ENCODE data around the gene COX4I1. TPM values are rescaled to one million over a fixed set of nuclear protein-coding genes. Genes with fewer than 3 reads are reported as not detected.
A peak's percentile ranks its signal among the peaks of the same experiment; 100 is the strongest.

The COX4I1 gene
- total and polyA plus RNA-seq, 2 donors (not counting 1 experiment from before 2014, with no cell fraction given): 759 to 813 TPM

GRCh38 chr16:85853547-85854545 is 54.4 kb downstream of the COX4I1 start:
- H2AFZ ChIP-seq (ENCODE audit: insufficient read depth, low read depth, low read length, poor library complexity, severe bottlenecking): no peak overlapping the region
- H3K27me3 ChIP-seq (replicated peaks in 1 of 4; ENCODE audit: control extremely low read depth in 1 of 4, control insufficient read depth in 3 of 4, insufficient read depth in 4 of 4, low read length in 3 of 4): no peaks in the 10 kb centered on the region
- no peaks in the 10 kb centered on the region for H3K9me3 Mint-ChIP-seq (ENCODE audit: insufficient read depth)
- no peaks in the 10 kb centered on the region for H3K36me3 ChIP-seq (replicated peaks in 1 of 2; ENCODE audit: control extremely low read depth in 1 of 2, control insufficient read depth in 1 of 2, extremely low read depth in 1 of 2, insufficient read depth in 2 of 2, low read length in 1 of 2)
- intact Hi-C loops (cut with micrococcal nuclease): loop anchor here (2.0 kb wide), 1 partner anchor 13 kb away; no protein-coding TSS in a partner anchor
- DNase-seq (no peak), ATAC-seq (ENCODE audit: low read depth) (peak; percentile 14)
- ChIA-PET CTCF (interaction anchor here (0.8 to 2.9 kb wide), 6 partner anchors 8 to 40 kb away, joined by 3 to 12 read pairs (median 6); no protein-coding TSS in a partner anchor), POLR2A (no interaction called here)
- H3K4me3 ChIP-seq (ENCODE audit: control extremely low read depth in 1 of 5, extremely low read depth in 1 of 5, insufficient read depth in 1 of 5, low read depth in 2 of 5, low read length in 4 of 5): no peak overlapping the region
- TF ChIP-seq EZH2 (IDR thresholded peaks at IDR 0.05; ENCODE audit: borderline replicate concordance, insufficient read depth, low read depth, low read length, poor library complexity, severe bottlenecking) (no peak), CTCF (IDR thresholded peaks at IDR 0.05) (no peak)
- no peak overlapping the region for H3K9ac ChIP-seq (ENCODE audit: low read length)
- H3K79me2 ChIP-seq (ENCODE audit: control insufficient read depth, insufficient read depth, low read length): no peaks in the 10 kb centered on the region
- 59% methylated on average over 14 of the region's 16 CpGs for WGBS (ENCODE audit: insufficient coverage)
- H3K4me2 ChIP-seq (replicated peaks; ENCODE audit: low read depth, low read length, poor library complexity, severe bottlenecking): peak overlapping the region; percentile 29
- H4K20me1 ChIP-seq (ENCODE audit: control insufficient read depth, insufficient read depth, low read length, poor library complexity, severe bottlenecking): no peaks in the 10 kb centered on the region
- peaks cover 31% of the 10 kb centered on the region for H3K4me1 Mint-ChIP-seq
- no peaks in the 10 kb centered on the region for H3K27me3 Mint-ChIP-seq
- H3K9me3 ChIP-seq (ENCODE audit: control extremely low read depth in 1 of 3, control insufficient read depth in 2 of 3, insufficient read depth in 1 of 3, low read length in 2 of 3): no peaks in the 10 kb centered on the region
- H3K27ac Mint-ChIP-seq: no peak overlapping the region
- no peak overlapping the region for H3K27ac ChIP-seq (ENCODE audit: low read length in 2 of 2)
- peaks cover 13 to 16% of the 10 kb centered on the region in 2 donors for H3K4me1 ChIP-seq (ENCODE audit: control insufficient read depth in 2 of 2, insufficient read depth in 2 of 2, low read length in 2 of 2)
- H3K4me3 Mint-ChIP-seq: no peak overlapping the region

GRCh38 chr16:85854935-85855334 is 55.4 kb downstream of the COX4I1 start:
- Histone ChIP-seq H2AFZ (ENCODE audit: insufficient read depth, low read depth, low read length, poor library complexity, severe bottlenecking) (no peak overlapping the region), H3K9ac (ENCODE audit: low read length) (no peak overlapping the region), H3K36me3 (replicated peaks in 1 of 2; ENCODE audit: control extremely low read depth in 1 of 2, control insufficient read depth in 1 of 2, extremely low read depth in 1 of 2, insufficient read depth in 2 of 2, low read length in 1 of 2) (no peaks in the 10 kb centered on the region), H3K4me3 (ENCODE audit: control extremely low read depth in 1 of 5, extremely low read depth in 1 of 5, insufficient read depth in 1 of 5, low read depth in 2 of 5, low read length in 4 of 5) (no peak overlapping the region), H3K27ac (ENCODE audit: low read length in 2 of 2) (no peak overlapping the region), H3K4me1 (ENCODE audit: control insufficient read depth in 2 of 2, insufficient read depth in 2 of 2, low read length in 2 of 2) (peaks cover 18 to 25% of the 10 kb centered on the region in 2 donors), H3K4me2 (replicated peaks; ENCODE audit: low read depth, low read length, poor library complexity, severe bottlenecking) (no peak overlapping the region), H3K9me3 (ENCODE audit: control extremely low read depth in 1 of 3, control insufficient read depth in 2 of 3, insufficient read depth in 1 of 3, low read length in 2 of 3) (no peaks in the 10 kb centered on the region), H3K79me2 (ENCODE audit: control insufficient read depth, insufficient read depth, low read length) (no peaks in the 10 kb centered on the region), H3K27me3 (replicated peaks in 1 of 4; ENCODE audit: control extremely low read depth in 1 of 4, control insufficient read depth in 3 of 4, insufficient read depth in 4 of 4, low read length in 3 of 4) (no peaks in the 10 kb centered on the region), H4K20me1 (ENCODE audit: control insufficient read depth, insufficient read depth, low read length, poor library complexity, severe bottlenecking) (no peaks in the 10 kb centered on the region)
- H3K27ac Mint-ChIP-seq: no peak overlapping the region
- H3K9me3 Mint-ChIP-seq (ENCODE audit: insufficient read depth): no peaks in the 10 kb centered on the region
- POLR2A ChIA-PET: no interaction called here
- ATAC-seq (ENCODE audit: low read depth): no peak
- DNase-seq: no peak
- no peaks in the 10 kb centered on the region for H3K27me3 Mint-ChIP-seq
- TF ChIP-seq CTCF (IDR thresholded peaks at IDR 0.05) (no peak), EZH2 (IDR thresholded peaks at IDR 0.05; ENCODE audit: borderline replicate concordance, insufficient read depth, low read depth, low read length, poor library complexity, severe bottlenecking) (no peak)
- H3K4me1 Mint-ChIP-seq: peaks cover 41% of the 10 kb centered on the region
- WGBS (ENCODE audit: insufficient coverage): no CpG with 5 or more reads among the region's 1 CpG
- no peak overlapping the region for H3K4me3 Mint-ChIP-seq
- intact Hi-C loops (cut with micrococcal nuclease): no loop called here
- CTCF ChIA-PET: interaction anchor here (0.8 to 2.9 kb wide), 4 partner anchors 12 to 161 kb away, joined by 4 to 12 read pairs (median 6); no protein-coding TSS in a partner anchor

Measured in B cell (primary cell).